Measurements from ENCODE around the gene CDC6.

The CDC6 gene

DNA sequence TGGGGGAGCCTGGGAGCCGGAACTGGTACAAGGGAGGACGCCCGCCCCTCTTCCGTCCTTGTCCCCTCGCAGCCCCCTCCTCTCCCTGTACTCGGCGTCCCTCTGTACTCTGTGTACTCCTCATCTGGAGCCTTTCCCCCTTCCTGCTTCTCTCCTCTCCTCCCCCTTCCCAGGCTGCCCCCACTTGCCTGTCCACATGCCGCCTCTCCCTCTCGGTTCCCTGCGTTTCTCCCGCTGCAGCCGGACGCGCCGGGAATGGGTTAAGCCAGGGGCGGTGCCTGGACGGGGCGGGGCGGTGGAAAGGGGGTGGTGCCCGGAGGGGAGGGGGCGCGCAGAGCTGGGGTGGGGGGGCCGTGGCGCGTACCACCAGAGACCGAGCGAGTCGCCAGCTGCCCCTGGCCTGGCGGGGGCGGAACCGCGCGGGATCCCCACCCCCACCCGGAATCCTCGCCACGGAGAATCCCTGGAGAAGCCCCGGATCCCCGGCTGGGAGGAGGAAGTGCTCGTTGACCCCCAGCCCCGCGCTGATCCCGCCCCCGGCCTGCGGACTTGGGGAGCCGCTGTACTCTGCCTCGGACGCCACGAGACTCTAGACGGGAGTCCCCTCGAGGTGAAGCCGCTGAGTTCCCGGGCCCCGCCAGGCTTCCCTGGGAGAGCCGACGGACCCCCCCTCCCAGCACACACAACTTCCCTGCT is 54.3 kb downstream of the CDC6 start:
- no peak for DNase-seq

DNA sequence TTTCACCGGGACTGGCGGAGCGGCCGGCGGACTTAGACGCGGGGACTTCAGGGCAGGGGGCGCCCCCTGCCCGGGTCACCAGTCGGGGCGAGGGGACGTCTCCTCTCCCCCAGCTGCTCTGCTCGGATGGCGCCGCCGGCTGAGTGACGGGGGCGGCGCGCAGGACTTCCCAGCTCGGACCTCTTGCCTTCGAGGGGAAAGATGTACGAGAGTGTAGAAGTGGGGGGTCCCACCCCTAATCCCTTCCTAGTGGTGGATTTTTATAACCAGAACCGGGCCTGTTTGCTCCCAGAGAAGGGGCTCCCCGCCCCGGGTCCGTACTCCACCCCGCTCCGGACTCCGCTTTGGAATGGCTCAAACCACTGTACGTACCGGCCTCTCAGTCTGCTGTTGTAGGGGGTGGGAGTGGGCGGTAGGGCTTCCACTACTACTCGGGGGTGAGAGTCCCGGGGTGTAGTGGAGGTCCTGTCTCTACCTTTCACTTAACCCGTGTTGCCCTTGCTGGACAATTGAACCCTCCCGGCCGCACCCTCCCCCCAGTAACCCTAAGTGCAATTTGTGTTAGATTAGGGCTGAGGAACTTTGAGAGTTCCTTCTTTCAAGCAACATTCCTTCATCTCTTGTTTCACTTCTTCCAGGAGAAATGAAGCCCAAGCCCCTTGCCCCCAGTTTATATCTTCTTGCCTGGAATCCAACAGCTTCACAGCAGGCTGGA is 55.0 kb downstream of the CDC6 start:
- DNase-seq: no peak

DNA sequence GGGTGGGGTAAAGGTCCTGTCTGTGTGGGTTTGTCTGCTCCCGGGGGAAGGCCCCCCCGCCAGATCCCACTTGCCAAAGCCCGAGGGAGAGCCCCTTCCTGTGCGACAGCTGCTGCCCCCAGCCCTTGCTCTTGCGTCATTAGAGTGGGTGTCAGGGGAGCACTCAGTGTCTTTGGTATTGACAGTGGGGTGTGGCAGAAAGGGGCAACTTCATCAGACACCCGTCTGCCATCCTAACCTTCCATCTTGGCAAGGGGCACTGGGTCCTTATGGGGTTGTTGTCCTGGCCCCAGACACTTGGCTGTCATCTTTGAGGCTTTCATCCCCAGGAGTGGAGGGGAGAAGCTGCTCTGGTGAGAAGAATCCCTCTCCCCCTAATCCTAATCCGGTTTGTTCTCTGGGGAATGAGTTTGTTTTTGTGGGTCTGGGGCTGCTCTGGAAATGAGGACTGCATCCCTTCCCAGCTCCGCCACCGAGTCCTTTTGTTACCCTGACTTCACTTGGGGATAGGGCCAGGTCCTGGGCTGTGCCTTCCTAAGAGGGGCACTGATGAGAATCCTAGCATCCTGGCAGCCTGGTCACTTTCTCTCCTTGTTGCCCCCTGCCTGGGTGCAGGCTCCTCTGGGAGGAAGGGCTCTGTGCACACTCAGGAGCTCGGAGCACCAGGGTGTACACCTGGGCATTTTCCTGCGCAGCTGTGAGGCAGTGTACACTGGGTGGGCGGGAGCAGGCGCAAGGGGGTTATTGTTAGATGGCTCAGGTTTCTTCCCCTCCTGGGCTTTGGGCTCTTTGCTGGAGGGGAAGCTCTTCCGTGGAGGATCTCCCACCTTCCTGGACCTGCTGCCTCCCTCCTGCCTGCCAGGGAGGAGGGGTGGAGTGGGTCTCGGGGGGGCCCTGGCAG is 55.8 kb downstream of the CDC6 start:
- DNase-seq: no peak

DNA sequence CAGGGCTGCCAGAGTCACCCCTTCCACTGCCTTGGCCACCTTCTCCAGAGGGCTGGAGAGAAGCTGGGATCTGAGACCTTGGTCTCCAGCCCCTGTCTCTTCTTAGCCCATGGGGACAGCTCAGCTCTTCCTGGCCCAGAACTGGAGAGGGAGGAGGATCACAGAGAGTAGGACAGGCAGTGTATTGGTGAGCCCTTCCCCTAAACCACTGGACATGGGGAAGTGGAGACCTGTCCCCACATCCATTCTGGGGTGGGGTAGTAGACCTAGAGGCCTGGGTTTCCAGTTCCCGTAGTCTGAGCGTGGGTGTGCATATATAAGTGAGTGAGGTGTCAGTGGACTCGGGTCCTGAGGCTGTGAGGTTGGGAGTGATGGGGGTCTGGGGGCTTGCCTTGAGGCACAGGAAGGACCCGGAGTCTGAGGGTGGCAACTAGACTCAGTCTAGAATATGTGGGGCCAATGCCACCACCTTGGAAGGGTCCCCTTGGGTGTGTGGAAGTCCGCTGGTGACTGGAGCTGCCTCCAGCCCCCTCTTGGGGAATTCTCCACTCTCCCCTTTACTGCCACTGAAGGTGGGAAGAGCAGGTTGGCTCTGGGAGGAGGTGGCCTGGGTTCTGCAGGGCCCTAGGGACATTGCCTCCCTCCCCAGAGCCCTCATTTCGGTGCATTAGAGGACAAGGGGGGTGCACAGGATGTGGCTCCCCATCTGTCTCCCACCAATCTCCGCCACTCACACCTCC is 56.9 kb downstream of the CDC6 start:
- no peak for DNase-seq

DNA sequence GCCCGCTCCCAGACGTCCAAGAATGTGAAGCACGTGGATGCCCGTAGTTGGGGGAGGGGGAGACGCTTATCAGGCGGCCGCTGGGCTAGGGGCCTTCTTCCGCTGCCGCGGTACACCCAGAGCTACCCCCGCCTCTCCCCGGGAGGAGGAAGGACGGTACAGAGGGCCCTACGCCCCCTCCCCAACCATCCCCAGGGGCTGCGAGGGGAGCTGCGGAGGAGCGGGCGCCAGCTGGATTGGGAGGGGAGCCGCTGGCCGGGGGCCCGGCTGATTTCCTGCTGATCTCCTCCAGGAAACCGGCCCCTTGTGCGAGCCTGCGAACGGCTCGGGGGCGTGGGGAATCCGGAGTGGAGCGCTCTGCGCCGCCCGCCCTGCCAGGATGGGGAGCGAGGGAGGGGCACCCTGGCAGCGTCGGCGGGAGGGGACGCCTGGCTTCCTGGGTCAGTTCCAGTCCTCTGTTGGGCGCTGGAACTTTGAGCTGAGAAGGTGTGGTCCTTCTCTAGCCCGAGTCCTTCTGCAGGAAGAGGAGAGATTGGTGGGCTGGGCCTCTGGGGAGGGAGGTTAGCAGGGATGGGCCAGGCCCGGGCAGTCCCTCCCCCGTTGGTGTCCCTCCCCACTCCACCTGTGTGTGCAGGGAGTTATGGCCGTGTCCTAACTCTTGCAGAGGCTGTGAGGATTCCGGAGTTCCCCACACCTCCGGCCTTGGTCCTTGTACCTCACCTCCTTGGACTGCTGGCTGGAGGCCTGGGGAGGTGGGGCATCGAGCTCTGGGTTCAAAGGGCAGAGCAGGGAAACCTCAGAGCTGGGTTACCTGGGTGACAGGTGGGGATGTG is 57.7 kb downstream of the CDC6 start:
- peak; percentile 28 for DNase-seq

DNA sequence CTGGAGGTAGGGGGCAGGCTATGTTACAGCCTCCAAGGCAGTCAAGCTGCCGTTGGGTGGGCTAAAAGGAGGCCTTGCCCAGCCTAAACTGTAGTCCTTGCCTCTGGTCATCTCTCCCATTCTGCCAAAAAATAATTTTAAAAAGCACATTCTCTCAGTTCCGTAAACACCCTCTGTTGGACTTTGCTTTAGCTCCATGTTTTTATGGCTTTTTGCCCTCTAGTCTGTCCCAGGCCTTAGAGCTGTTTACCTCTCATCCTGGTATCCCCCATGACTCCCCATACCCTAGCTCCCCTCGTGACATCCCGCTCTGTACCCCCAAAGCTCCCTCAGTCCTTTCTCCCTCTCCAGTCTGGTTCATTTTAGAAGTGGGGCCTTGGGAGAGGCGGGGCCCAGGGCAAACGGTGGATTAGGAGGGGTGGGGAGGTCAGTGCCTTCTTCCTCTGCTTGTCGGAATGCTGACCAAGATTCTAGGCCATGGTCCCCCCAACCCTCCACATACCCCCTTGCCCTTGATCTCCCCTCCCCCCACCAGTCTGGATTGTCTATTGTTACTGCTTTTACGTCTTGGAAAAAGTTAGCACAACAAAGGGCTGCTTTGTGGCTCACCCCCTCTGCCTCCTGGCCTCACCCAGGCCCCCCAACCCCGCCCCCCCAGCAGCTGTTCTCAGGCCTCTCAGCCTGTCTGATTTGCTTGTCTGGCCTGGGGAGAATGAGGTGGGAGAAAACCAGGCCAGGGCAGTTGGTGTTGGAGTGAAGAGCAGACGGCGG is 58.5 kb downstream of the CDC6 start:
- no peak for DNase-seq

DNA sequence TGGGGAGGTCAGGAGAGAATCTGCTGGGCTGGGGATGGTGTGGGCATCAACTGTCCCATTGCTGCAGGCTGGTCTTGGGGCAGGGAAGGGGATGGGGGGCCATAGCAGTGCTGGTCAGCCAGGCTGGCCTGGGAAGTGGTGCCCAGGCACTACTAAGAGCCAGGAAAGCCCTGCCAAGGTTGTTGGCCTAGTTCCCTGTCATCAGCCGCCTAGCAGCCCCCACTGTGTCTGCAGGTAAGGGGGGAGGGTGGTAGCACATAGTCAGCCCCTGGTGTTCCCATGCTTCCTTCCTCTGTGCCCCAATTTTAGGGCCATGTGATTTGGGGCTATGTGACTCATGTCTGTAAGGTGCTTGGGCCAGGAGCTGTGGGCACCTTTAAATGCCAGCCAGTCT is 59.1 kb downstream of the CDC6 start:
- no peak for DNase-seq

DNA sequence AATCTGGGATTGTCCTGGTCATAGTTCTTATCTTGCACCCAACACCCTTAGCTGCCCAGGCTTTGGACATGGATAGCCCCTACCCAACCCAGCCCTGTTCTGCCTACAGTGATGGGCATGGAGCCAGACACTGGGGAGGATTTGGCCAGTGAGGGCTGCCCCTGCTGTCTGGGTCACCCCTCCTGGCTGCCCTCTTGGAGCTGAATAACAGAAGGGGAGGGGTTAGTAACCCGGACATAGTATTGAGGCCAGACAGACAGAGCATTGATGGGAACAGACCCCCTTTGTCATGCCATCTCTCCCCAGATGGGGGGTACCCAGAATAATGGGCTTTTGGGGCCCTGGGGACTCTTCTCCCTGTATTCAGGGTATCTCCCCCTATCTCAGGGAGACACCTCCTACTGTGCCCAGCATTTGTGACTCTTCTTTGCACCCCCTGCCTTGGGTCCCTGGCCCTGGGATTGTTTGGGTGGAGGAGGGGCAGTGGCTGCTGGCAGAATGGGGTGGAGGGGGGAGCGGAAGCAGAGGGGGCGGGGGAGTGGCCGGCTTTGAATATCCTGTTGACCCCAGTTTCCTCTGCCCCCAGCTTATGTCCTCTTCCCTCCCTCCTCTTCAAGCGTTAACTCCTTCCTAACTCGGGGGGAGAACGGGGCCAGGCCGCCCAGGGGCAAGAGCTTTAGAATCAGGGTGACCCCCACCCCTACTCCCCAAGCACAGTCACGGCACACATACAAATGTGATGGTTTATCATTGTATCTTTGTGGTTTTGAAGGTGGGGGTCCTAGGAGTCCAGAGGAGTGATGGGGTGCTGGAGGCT is 59.8 kb downstream of the CDC6 start:
- no peak for DNase-seq

DNA sequence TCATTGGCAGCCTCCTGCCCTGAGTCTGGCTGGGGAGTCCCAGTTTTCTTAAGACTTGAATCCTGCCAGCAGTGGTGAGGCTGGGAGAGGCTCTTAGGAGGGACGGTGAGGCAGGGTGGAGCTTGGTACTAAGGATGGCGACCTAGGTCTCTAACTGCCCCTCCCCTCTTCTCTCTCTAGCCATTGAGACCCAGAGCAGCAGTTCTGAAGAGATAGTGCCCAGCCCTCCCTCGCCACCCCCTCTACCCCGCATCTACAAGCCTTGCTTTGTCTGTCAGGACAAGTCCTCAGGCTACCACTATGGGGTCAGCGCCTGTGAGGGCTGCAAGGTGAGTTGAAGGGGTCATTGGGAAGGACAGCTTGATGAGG is 60.4 kb downstream of the CDC6 start:
- no peak for DNase-seq

DNA sequence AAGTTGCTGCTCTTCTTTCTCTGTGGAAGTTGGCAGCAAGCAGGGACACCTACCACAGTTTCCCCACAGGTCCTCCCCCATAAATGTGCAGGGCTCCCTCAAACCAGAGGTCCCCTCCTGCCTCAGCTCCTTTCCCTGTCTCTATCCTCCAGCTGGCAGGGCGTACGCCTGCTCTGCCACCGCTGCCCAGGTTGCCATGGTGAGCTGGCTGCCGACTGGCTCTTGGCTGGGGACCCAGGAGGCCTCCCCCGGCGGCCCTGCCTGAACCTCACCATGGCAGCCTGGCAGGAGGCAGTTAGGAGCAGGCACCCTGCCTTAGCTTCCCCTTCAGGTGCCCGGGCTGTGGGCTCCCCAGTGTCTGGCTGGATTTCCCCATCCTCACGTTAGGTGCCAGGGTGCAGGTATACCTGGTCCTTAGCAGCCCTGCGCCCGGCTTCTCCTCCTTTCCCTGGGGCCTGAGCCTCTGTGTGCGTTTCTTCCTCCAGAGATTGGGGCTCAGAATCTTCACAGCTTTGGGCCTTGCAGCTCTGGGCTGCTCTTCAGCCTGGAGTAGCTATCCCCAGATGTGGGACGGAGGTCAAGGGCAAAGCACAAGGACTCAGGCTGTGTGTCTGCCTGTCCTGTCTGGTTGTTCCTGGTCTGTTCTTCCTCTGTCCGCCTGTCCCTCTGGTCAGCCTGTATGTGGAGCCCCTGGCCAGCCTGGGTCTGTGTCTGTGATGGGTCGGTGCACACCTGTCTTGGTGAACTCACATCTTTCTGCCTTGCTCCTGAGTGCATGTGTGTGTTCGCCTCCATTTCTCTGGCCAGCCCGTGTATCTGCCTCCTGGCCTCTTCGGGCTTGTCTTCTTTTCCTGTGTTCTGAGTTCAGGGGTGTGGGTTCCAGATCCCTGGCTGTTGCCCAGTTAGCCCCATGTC is 61.1 kb downstream of the CDC6 start:
- no peak for DNase-seq

DNA sequence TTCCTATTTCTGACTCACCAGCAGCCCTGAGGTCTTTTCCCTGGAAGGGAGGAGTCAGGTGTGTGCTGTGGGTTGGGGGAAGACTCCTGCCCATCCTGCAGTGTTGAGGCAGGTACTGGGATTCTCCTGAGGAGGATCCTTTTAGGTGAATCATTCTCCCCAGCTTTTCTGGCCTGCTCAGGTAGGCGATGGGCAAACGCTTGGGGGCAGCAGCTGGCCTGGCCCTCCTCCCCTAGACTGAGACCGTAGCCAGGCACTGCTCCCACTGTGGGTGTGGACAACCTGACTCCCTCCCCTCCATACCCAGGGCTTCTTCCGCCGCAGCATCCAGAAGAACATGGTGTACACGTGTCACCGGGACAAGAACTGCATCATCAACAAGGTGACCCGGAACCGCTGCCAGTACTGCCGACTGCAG is 61.8 kb downstream of the CDC6 start:
- DNase-seq: no peak

DNA sequence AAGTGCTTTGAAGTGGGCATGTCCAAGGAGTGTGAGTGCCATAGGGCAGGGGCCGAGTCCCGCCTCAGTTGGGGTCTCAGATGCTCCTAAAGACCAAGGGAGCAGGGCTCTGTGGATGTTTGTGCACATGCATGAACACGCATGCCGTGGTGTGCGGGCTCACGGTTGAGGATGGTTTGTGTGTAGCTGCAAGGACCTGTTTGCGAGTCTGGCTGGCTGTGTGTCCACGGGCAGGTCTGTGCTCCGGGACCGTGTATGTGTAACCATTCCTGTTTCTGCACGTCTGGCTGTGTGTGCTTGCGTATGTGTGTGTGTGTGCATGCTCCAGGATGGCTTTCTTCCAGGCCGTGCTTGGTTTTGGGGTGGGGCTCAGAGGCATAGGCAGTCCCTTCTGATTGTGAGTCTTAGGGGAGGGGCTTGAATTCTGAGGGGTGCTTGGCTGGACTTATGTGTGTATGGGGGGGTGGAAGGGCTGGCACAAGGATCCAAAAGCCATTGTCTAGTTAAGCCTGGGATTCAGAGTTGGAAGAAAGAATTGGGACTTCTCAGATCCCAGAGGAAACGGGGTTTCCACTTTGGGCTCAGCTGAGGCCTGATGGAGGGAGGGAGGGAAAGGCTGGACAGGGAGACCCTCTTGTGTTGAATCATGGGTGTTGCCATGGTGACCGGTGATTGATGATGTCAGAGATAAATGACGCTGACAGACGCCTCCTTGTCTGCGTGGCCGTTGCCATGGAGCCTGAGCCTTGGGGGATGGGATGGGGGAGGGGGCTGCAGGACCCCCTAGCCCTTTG is 62.4 kb downstream of the CDC6 start:
- DNase-seq: no peak

DNA sequence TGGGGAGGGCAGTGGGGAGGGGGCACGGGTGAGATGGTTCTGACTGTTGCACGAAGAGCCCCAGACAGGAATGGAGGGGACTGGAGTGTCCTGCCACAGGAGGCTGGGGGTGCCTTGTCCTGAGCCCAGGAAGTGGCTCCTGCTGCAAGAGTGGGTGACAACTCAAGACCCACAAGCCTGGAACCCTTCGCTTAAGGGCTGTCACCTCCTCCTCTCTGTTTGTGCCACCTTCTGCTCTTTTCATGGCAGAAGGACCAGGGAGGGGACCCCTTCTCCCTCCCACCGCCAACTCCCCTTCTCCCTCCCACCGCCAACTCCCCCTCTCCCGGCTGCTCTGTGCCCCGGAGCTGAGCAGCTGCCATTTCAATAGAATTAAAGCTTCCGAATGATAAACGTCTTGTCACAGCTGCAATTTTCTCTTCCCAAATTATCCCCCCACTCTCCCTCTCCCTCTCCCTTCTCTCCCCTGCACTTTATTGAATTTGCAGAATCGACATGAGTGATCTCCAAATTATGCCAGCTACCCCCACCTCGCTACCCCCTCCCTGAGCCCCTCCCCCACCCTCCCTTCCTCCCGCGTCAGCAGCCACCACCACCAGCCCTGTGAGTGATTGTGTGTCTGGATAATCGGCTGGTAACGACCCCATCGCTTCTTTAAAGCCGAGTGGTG is 63.1 kb downstream of the CDC6 start:
- DNase-seq: no peak

DNA sequence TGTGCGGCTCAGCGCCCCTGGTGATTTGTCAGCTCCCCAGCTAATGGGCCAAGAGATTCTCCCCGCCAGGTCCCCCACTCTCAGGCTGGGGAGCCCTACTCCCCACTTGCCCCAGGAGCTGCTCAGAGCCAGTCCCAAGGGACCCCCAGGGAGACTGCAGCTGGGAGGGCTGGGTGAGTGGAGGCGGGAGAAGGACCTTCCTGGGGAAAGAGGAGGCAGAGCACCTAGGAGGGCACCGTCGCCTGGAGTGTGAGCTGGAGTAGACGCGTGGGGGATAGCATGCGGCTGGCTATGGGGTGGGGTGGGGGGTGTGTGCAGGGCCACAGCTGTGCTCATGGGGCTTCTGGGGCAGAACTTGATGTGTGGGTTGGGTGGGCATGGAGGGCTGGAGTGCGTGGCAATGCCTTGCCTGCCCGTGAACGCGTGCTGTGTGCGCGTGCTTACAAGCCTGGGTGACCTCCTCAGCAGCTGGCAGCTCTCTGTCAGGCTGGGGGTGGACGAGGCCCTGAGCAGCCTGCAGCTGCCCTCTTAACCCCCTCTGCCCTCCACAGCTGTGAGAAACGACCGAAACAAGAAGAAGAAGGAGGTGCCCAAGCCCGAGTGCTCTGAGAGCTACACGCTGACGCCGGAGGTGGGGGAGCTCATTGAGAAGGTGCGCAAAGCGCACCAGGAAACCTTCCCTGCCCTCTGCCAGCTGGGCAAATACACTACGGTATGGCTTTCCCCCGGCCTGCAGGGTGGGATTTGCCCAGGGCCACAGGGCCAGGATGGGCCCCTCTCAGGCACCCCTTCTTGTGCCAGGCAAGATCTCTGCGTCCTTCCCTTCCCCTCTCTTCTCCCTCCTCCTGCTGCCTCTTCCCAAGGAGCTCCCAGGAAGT is 63.9 kb downstream of the CDC6 start:
- DNase-seq: no peak

DNA sequence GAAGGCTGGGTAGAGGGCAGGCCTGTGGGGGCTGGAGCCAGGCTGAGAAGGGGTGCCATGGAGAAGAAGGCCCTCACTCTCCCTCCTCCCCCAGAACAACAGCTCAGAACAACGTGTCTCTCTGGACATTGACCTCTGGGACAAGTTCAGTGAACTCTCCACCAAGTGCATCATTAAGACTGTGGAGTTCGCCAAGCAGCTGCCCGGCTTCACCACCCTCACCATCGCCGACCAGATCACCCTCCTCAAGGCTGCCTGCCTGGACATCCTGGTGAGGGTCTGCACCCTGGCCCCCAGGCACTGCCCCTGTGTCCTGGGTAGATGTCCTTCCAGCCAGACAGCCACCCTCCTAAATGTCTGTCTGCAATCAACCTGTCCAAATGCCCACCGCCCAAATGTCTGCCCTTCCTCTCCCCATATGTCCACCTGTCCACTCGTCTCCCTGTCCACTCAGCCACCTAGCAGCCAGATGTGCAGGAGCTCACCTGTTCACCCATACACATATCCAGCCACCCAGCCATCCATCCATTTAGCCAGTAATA is 64.6 kb downstream of the CDC6 start:
- no peak for DNase-seq

DNA sequence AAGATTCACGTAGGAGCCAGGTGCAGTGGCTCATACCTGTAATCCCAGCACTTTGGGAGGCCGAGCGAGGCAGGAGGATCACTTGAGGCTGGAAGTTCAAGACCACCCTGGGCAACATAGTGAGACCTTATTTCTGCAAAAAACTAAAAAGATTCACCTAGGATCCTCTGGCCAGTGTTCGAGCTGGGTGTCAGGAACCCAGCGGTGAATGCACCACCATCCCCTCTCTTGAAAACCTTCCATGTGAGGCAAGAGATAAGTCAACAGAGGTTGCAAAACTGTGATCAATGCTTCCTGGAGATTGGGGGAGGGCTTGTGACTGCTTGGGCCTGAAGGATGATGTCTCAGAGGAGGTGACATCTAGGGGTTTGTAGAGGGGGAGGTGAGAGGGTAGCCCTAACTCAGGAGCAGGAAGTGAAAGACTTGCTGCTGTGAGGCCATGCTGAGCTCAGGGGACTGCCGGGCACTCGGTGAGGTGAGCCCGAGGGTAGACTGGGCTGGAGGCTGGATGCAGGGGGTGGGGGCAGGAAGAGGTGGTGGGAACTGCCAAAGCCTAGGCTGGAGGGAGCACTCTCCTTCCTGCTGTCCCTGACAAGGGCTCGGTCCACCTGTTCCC is 65.2 kb downstream of the CDC6 start:
- DNase-seq: no peak

Data from central memory CD4-positive, alpha-beta T cell (primary cell).